HG02798 (cell line): Measurements from ENCODE around the gene PRLHR.
"Not testable (repeated sequence)": the region's sequence is repeated elsewhere in the genome, so short reads cannot be mapped to it uniquely, and the experiment has no call there.

ENCODE experiments used
- ATAC-seq: cut with Tn5 transposase; IDR thresholded peaks from one replicate; pipeline ENCODE4 v1.9.1; 2021; ENCODE audit warnings: mild to moderate bottlenecking; ENCODE audit not compliant: unreplicated experiment, poor library complexity

Gene PRLHR

DNA sequence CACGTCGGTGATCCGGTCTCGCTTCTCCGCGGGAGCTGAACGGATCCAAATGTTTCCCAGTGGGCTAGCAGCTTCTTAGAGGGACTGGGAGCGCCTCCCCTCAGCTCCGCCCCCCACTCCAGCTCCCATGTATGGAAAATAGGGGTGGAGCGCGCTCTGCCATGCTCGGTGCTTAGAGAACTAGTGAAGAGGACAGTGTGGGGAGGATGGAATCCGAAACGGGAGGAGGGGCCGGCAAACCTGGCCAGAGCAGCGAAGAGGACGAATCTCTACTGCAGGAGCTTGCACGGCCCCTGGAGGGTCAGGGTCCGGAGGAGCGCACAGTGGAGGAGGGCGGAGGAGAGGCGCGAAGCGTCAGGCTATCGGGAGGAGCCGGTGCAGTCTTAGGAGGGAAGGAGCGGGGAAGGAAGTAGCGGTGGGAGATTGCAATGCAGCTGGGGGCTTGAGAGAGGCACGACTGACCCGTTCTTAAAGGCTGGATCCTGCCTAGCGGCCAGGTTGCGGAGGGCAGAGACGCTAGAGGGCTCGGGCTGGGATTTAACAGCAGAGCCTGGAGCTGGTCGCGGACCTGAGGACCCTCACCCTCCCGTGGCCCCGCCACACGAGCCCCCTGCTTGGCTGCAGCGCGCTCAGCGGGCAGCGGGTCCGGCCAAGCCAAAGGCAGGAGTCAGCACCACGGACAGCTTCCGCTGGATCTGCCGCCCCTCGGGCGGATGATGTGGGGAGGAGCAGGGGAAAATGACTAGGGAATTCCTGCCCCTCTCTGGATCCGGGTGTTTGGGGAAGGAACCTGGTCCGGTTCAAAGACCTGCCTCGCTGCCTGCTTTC is at the start of gene PRLHR:
Gene PRLHR (minus strand): TSS at position 51 of the 828 bp plus-strand sequence. CDS start 404 bp downstream, outside the sequence.
- ATAC-seq: no peak

GRCh38 chr10:118642228-118642627 is 46.8 kb upstream of the PRLHR start:
- ATAC-seq: no peak

DNA sequence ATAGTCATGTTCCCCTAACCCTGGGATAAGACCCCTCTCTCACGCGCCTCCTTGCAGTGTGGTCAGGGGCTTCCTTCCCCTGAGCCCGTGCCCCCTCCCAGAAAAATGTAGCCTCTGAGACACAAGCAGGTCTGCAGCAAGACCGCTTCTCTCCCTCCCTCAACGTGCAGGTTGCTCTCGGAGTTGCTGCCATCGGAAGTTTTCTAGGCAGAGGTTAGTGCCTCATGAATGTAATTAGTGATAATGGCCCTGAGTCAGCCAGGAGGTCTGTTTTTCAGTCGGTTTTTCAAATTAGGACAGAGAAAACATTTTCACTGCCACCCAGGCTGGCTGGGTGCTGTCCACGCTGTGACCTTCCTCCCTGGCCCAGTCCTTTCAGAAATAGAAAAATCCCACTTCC is 43.2 kb upstream of the PRLHR start:
- no peak for ATAC-seq

- ATAC-seq: no peak
Measured at GRCh38 chr10:118635674-118636402, 40.4 kb upstream of the PRLHR start.

DNA sequence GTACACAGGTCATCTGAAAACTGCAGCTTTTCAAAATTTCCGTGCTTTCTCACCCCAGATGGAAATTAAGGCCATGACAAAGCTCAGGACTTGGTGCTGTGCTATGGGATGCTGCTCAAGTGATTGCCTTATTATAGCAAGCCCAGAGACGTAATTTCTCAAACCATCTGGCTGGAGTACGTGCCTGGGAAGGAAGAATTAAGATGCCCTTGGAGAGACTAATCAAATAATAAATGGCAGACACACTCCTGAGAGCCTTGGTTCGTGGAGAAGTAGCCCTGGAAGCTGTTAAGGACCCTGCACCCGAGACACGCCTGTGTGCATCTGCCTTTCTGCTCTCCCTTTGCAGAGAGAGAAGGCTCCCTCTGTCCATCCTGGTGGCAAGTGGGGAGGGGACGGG is 38.3 kb upstream of the PRLHR start:
- no peak for ATAC-seq

DNA sequence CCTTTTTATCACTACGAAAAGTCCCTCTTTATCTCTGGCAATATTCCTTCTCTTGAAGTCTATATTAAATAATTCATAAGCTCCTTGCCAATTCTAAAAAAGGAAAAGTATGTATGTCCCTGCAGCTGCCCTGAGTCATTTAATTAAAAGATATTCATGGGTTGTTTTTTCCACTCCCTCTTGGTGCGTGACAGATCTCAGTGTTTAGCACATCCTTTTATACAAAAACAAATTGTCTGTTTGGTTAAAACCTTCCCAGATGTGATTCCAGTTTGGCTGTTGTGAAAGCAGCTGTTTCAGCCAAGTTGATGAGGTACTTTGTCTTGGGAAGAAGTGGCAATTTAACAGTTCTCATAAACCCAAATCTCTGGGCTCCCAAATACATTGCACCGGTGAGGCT is 33.8 kb upstream of the PRLHR start:
- no peak for ATAC-seq

- ATAC-seq: no peak
Measured at GRCh38 chr10:118628397-118628796, 32.9 kb upstream of the PRLHR start.

DNA sequence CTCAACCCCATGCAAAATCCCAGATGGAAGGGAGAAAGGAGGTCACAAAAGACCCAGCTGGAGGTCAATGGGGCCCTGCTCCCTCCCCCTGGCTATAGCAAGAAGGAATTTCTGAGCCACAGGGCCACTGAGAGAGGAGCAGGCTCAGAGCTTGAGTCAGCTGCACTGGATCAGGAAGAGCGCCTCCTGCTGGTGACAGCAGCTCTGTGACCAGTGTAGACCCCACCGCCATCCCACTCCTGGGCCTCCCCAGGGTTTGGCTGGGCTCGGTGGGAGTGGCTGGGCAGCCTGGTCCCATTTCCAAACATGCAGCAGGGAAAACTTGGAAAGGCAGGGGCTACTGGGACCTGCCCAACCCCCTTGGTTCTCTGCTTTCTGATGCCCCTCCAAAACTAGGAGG is 31.5 kb upstream of the PRLHR start:
- ATAC-seq: no peak

- no peak for ATAC-seq
Measured at GRCh38 chr10:118625504-118625903, 30.1 kb upstream of the PRLHR start.

DNA sequence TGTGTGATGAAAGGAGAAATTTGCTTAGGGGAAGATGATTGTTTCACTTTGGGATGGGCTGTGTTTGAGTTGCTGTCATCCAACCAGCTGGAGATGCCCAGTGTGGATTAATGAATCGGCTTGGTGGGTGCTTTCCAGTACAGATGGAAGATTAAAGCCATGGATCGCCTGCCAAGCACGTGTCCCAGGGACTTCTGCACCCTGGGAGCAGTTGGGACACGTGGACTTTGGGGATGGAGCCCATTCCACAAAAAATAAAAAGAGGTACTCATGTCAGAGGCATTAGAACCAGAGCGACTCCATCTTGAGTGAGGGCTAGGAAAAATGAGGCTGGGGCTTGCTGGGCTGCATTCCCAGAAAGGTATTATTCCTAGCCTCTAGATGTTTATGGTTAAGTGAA is 29.3 kb upstream of the PRLHR start:
- ATAC-seq: no peak

- no peak for ATAC-seq
Measured at GRCh38 chr10:118621304-118621942, 26.0 kb upstream of the PRLHR start.

GRCh38 chr10:118613863-118614262 is 18.4 kb upstream of the PRLHR start:
- not testable (repeated sequence) for ATAC-seq

DNA sequence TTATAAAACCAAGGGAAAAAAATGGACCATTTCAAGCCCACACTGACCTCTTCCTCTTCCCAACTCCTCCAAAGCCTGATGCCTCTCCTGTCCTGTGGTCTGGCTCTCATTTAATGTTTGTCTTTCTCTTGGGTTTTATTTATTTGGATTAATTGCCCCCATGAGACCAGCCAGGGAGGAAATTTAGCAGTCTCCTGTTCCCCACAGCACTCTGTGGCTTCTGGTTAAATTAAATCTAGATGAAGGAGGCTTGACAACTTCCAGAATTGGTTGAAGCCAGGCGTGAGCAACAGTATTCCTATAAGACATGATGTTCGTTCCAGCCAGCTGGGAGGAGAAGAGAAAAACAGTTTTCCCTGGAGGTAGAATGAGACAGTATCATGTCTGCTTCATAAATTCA is 15.1 kb upstream of the PRLHR start:
- no peak for ATAC-seq

- no peak for ATAC-seq
Measured at GRCh38 chr10:118607768-118608354, 12.4 kb upstream of the PRLHR start.

DNA sequence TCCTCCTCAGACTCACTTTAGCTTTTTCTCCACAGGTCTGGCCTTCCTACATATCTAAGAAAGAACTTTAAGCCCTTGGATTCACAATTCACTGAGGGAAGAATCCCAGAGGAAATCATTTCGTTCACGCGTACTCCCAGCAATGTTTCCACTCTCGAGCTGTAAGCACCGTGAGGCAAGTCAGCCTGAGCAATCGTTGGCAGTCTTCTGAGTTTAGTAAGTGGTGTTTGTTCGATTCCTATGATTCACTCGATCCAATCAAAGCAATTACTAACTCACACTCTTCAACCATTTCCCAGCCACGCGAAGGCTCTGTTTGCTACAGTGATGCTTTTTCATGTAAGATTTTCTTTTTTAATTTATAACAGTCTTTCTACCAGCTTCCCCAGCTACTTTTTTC is 10.2 kb upstream of the PRLHR start:
- ATAC-seq: no peak

GRCh38 chr10:118596426-118597124 is 1.1 kb upstream of the PRLHR start:
- ATAC-seq: no peak

GRCh38 chr10:118595064-118595420 is 406 bp downstream of the PRLHR start:
- no peak for ATAC-seq

DNA sequence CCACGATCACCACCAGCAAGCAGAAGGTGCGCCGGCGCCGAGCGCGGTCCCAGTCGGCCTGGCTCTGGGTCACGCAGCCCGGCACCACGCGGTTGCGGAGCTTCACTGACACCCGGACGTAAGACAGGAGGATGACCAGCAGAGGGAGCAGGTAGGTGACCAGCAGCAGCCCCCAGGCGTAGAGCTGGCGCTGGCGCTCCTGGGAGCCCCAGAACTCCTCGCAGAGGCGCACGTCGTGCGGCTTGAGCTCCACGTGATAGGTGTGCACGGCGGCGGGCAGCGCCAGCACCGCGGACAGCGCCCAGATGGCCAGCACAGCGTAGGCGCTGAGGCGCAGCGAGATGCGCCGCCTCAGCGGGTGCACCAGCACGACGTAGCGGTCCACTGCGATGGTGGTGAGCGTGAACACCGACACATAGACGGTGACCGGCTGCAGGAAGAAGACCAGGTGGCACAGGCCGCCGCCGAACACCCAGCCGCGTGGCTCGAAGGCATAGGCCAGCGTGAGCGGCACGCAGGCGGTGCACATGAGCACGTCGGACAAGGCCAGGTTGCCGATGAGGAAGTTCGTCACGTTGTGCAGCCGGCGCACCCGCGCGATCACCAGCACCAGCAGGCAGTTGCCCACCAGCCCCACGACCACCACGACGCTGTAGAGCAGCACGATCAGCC is 920 bp downstream of the PRLHR start:
- no peak for ATAC-seq

GRCh38 chr10:118592675-118593330 is 2.6 kb downstream of the PRLHR start:
- ATAC-seq: no peak
